Measurements from ENCODE around the gene PMM2.

PMM2 gene

DNA sequence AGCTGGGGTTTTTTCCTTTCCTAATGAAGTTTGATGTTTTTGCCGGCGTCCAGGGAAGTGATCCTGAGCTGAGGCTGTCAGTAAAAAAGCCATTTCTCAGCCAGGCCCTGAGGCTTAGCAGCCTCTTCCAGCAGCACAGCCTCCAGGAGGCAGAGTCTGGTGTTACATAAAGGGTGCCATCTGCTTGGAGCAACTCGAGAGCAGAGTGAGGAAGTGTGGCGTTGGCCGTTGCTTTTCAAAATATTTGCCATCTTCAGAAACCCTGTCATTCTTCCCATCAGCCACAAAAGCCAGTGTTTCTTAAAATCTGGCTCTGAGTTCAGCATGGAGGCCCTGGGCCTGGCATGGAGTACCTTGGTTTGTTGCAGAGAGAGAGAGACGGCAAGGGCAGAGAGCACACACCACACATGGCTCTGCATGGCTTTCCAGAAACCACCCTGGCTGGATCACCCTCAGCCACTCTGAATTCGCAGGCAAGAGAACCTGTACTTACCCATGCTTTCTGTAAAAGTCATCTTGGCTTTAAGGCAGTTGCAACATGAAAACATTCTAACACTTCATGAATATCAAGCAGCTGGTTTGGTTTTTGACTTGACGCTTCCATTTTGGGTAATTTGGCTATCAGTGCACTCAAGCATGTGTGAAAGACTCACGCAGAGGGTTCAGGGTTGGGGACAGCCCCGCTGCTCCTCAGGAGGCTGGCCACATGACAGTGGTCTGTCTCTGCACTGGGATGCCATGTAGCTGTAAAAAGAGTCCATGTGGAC is 21.0 kb downstream of the PMM2 start:
- Histone ChIP-seq H3K4me3 (ENCODE audit: low read depth, low read length) (no peak overlapping the region), H3K27ac (ENCODE audit: extremely low read depth, low read depth, low read length) (no peak overlapping the region), H3K36me3 (ENCODE audit: control insufficient read depth in 2 of 2, insufficient read depth in 1 of 2, low read length in 2 of 2) (peaks cover 21 to 81% of the 10 kb centered on the region in 2 experiments; a peak in 2 of 3 replicates), H3K9me3 (ENCODE audit: control insufficient read depth, insufficient read depth, low read depth, low read length) (no peaks in the 10 kb centered on the region), H3K4me1 (ENCODE audit: control insufficient read depth, insufficient read depth, low read length) (no peaks in the 10 kb centered on the region)
- CTCF ChIA-PET: interaction anchor here (0.7 to 1.1 kb wide), 2 partner anchors 320 to 614 kb away, joined by 3 read pairs; no protein-coding TSS in a partner anchor
- TF ChIP-seq KLF9 (tag by site-specific recombination; IDR thresholded peaks at IDR 0.05; ENCODE audit: low read depth): no peak
- TF ChIP-seq MEIS1 (CRISPR knock-in tag; IDR thresholded peaks at IDR 0.05; ENCODE audit: borderline replicate concordance): no peak
- TF ChIP-seq ZBTB7A (tag by site-specific recombination; IDR thresholded peaks at IDR 0.05; ENCODE audit: low read depth): no peak
- TF ChIP-seq ZNF138 (tag by site-specific recombination; IDR thresholded peaks at IDR 0.05; ENCODE audit: borderline replicate concordance): no peak
- no peak for TF ChIP-seq ZNF704 (tag by site-specific recombination; IDR thresholded peaks at IDR 0.05)
- TF ChIP-seq MYNN (tag by site-specific recombination; IDR thresholded peaks at IDR 0.05; ENCODE audit: borderline replicate concordance): no peak
- TF ChIP-seq ZNF548 (tag by site-specific recombination; IDR thresholded peaks at IDR 0.05): no peak
- TF ChIP-seq ZNF324 (tag by site-specific recombination; IDR thresholded peaks at IDR 0.05): no peak
- POLR2A ChIA-PET: no interaction called here

GRCh38 chr16:8819411-8820034 is 21.9 kb downstream of the PMM2 start:
- Histone ChIP-seq H3K9me3 (ENCODE audit: control insufficient read depth, insufficient read depth, low read depth, low read length) (no peaks in the 10 kb centered on the region), H3K4me3 (ENCODE audit: low read depth, low read length) (no peak overlapping the region), H3K27ac (ENCODE audit: extremely low read depth, low read depth, low read length) (no peak overlapping the region), H3K4me1 (ENCODE audit: control insufficient read depth, insufficient read depth, low read length) (no peaks in the 10 kb centered on the region), H3K36me3 (ENCODE audit: control insufficient read depth in 2 of 2, insufficient read depth in 1 of 2, low read length in 2 of 2) (peaks cover 15 to 79% of the 10 kb centered on the region in 2 experiments; a peak in 2 of 3 replicates)
- ChIA-PET CTCF (no interaction called here), POLR2A (no interaction called here)
- TF ChIP-seq GLI2 (tag by site-specific recombination; IDR thresholded peaks at IDR 0.05; ENCODE audit: borderline replicate concordance, low read depth): no peak

DNA sequence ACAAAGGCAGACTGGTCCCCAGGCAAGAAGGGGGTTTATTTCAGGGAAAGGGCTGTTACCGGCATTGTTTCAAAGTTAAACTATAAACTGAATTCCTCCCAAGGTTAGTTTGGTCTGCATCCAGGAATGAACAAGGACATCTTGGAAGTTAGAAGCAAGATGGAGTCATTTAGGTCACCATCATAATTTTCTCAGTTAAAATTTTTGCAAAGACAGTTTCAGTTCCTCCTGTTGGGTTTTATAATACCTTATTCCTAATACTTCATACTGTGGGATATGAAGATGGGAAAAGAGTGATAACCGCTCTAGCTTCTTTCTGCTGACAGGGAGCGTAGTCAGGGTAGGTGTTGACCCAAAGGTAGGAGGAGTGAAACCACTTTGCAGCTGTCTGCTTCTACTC is 24.8 kb downstream of the PMM2 start:
- POLR2A ChIA-PET: no interaction called here
- Histone ChIP-seq H3K9me3 (ENCODE audit: control insufficient read depth, insufficient read depth, low read depth, low read length) (no peaks in the 10 kb centered on the region), H3K36me3 (ENCODE audit: control insufficient read depth in 2 of 2, insufficient read depth in 1 of 2, low read length in 2 of 2) (peaks cover 0 to 54% of the 10 kb centered on the region in 2 experiments; a peak in 2 of 3 replicates), H3K4me1 (ENCODE audit: control insufficient read depth, insufficient read depth, low read length) (no peaks in the 10 kb centered on the region), H3K27ac (ENCODE audit: extremely low read depth, low read depth, low read length) (no peak overlapping the region), H3K4me3 (ENCODE audit: low read depth, low read length) (no peak overlapping the region)
- CTCF ChIA-PET: interaction anchor here (0.6 to 0.7 kb wide), 3 partner anchors 106 to 255 kb away, joined by 3 to 4 read pairs (median 3); no protein-coding TSS in a partner anchor
- TF ChIP-seq EGR2 (tag by site-specific recombination; IDR thresholded peaks at IDR 0.05; ENCODE audit: low read depth) (no peak), IKZF3 (tag by site-specific recombination; IDR thresholded peaks at IDR 0.05) (no peak), ZNF510 (tag by site-specific recombination; IDR thresholded peaks at IDR 0.05; ENCODE audit: insufficient replicate concordance) (no peak), ZNF274 (IDR thresholded peaks at IDR 0.05; ENCODE audit: low read length) (no peak), ZNF274 (tag by site-specific recombination; IDR thresholded peaks at IDR 0.05; ENCODE audit: borderline replicate concordance) (no peak), ZNF596 (tag by site-specific recombination; IDR thresholded peaks at IDR 0.05) (no peak), ZNF529 (tag by site-specific recombination; IDR thresholded peaks at IDR 0.05; ENCODE audit: insufficient replicate concordance) (no peak), PRDM1 (tag by site-specific recombination; IDR thresholded peaks at IDR 0.05) (no peak), MEIS1 (CRISPR knock-in tag; IDR thresholded peaks at IDR 0.05; ENCODE audit: borderline replicate concordance) (no peak), ZSCAN18 (tag by site-specific recombination; IDR thresholded peaks at IDR 0.05) (no peak), ZNF211 (tag by site-specific recombination; IDR thresholded peaks at IDR 0.05; ENCODE audit: low read depth) (no peak), SP2 (tag by site-specific recombination; IDR thresholded peaks at IDR 0.05) (no peak), ZNF76 (tag by site-specific recombination; IDR thresholded peaks at IDR 0.05; ENCODE audit: borderline replicate concordance, low read depth) (no peak), ZNF530 (tag by site-specific recombination; IDR thresholded peaks at IDR 0.05; ENCODE audit: low read depth) (no peak)
- TF ChIP-seq, protein P1, sequence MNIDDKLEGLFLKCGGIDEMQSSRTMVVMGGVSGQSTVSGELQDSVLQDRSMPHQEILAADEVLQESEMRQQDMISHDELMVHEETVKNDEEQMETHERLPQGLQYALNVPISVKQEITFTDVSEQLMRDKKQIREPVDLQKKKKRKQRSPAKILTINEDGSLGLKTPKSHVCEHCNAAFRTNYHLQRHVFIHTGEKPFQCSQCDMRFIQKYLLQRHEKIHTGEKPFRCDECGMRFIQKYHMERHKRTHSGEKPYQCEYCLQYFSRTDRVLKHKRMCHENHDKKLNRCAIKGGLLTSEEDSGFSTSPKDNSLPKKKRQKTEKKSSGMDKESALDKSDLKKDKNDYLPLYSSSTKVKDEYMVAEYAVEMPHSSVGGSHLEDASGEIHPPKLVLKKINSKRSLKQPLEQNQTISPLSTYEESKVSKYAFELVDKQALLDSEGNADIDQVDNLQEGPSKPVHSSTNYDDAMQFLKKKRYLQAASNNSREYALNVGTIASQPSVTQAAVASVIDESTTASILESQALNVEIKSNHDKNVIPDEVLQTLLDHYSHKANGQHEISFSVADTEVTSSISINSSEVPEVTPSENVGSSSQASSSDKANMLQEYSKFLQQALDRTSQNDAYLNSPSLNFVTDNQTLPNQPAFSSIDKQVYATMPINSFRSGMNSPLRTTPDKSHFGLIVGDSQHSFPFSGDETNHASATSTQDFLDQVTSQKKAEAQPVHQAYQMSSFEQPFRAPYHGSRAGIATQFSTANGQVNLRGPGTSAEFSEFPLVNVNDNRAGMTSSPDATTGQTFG (tag by site-specific recombination; IDR thresholded peaks at IDR 0.05; ENCODE audit: borderline replicate concordance): no peak
- TF ChIP-seq, protein P2, sequence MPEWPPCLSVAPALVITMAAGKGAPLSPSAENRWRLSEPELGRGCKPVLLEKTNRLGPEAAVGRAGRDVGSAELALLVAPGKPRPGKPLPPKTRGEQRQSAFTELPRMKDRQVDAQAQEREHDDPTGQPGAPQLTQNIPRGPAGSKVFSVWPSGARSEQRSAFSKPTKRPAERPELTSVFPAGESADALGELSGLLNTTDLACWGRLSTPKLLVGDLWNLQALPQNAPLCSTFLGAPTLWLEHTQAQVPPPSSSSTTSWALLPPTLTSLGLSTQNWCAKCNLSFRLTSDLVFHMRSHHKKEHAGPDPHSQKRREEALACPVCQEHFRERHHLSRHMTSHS (tag by site-specific recombination; IDR thresholded peaks at IDR 0.05): no peak
